ENCODE measurements around the gene WIPF3.
"Not testable (repeated sequence)": the region's sequence is repeated elsewhere in the genome, so short reads cannot be mapped to it uniquely, and the experiment has no call there.

WIPF3 gene

GRCh38 chr7:29878081-29878688 lies 71.9 kb downstream of the WIPF3 start:
- Mint-ChIP-seq H3K27ac (peak overlapping the region in 1 of 2 donors; percentile 20), H3K4me3 (no peak overlapping the region), H3K27me3 (peaks cover 13% of the 10 kb centered on the region), H3K9me3 (no peaks in the 10 kb centered on the region), H3K4me1 (peaks cover 18% of the 10 kb centered on the region)
- DNase-seq (no peak), ATAC-seq (peak; percentile 51)

GRCh38 chr7:29879609-29880008 lies 73.3 kb downstream of the WIPF3 start:
- no peak overlapping the region for H3K27ac Mint-ChIP-seq
- H3K9me3 Mint-ChIP-seq: no peaks in the 10 kb centered on the region
- DNase-seq (no peak), ATAC-seq (peak; percentile 56)
- peaks cover 24% of the 10 kb centered on the region for H3K4me1 Mint-ChIP-seq
- no peak overlapping the region for H3K4me3 Mint-ChIP-seq
- H3K27me3 Mint-ChIP-seq: peaks cover 13% of the 10 kb centered on the region

DNA sequence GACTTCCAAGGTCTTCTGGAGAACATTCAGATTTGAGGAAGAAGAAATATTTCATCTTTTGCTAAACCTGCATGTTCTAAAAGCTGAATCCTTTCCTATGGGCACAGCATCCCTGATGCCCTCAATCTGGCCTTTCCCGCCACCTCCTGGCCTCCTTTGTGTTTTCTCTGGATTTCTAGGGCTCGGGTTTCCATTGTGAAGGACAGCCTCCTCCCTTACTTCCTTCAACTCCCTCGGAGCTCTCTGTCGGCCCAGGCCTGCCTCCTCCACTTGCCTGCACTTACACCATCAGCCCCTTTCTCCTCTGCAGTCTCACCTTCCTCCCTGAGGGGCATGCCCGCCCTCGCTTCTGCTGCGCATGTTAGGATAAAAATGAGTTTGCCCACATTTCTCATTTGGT lies 75.4 kb downstream of the WIPF3 start:
- Mint-ChIP-seq H3K4me3 (no peak overlapping the region), H3K9me3 (no peaks in the 10 kb centered on the region), H3K27ac (no peak overlapping the region), H3K27me3 (peaks cover 6% of the 10 kb centered on the region), H3K4me1 (peaks cover 24% of the 10 kb centered on the region)
- DNase-seq (no peak), ATAC-seq (no peak)

DNA sequence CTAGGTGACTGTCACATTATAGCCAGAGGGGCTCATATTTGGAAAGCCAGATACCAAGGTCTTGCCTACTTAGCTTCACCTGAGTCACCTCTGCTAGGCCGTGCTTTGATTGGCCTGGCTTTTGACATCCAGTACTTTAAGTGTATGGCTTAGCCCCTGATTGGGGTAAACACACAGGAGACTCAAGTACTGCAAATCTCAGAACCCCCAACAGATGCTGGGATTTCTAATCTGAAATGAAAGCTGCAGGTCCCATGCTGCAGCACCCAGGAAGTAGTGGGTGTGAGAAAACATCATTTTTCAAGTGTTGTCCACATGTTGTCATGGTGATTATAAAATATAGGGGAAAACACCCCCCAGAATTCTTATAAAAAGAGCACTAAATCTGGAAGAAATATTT lies 76.2 kb downstream of the WIPF3 start:
- ATAC-seq (no peak), DNase-seq (no peak)
- Mint-ChIP-seq H3K9me3 (no peaks in the 10 kb centered on the region), H3K27me3 (peaks cover 6% of the 10 kb centered on the region), H3K27ac (peak overlapping the region in 1 of 2 donors; percentile 92), H3K4me1 (peaks cover 24% of the 10 kb centered on the region), H3K4me3 (peak overlapping the region in 1 of 2 donors; percentile 2)

DNA sequence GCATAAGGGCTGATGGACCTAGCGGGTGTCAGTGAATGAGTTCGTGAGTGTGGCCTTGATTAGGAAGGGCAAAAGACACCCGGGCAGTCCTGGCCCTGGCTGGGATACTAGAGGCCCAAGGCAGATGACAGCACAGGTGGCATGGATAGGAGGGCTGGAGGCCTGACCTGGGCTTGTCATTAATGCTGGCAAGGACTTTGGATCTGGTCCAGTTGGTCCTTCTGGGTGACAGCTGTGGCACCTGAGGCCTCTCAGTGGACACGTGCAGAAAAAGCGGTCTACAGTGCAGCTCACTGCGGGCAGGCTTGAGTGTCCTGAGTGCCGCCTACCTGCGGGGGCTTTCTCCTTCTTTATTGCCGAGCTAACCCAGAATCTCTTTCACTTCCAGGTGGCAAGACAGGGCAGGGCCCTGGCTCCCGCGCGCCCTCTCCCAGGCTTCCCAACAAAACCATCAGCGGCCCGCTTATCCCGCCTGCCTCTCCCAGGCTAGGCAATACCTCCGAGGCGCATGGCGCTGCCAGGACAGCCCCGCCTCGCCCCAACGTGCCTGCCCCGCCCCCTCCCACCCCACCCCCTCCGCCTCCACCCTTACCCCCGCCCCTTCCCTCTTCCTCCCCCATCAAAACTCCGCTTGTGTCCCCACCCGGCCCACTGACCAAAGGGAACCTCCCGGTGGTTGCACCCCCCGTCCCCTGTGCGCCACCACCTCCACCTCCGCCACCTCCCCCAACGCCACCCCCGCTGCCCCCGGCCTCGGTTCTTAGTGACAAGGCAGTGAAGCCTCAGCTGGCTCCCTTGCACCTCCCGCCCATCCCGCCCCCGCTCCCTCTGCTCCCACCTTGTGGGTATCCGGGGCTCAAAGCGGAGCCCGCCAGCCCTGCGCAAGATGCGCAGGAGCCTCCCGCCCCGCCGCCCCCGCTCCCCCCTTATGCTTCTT lies 77.4 kb downstream of the WIPF3 start:
- no peaks in the 10 kb centered on the region for H3K9me3 Mint-ChIP-seq
- H3K4me3 Mint-ChIP-seq: no peak overlapping the region
- no peak for DNase-seq
- H3K27me3 Mint-ChIP-seq: no peaks in the 10 kb centered on the region
- H3K27ac Mint-ChIP-seq: no peak overlapping the region
- peak; percentile 40 for ATAC-seq
- H3K4me1 Mint-ChIP-seq: peaks cover 18% of the 10 kb centered on the region

- Mint-ChIP-seq H3K4me3 (no peak overlapping the region), H3K9me3 (no peaks in the 10 kb centered on the region), H3K27me3 (no peaks in the 10 kb centered on the region), H3K27ac (no peak overlapping the region), H3K4me1 (peaks cover 18% of the 10 kb centered on the region)
- ATAC-seq (peak; percentile 39), DNase-seq (no peak)
These were observed 78.3 kb downstream of the WIPF3 start for GRCh38 chr7:29884399-29885272.

DNA sequence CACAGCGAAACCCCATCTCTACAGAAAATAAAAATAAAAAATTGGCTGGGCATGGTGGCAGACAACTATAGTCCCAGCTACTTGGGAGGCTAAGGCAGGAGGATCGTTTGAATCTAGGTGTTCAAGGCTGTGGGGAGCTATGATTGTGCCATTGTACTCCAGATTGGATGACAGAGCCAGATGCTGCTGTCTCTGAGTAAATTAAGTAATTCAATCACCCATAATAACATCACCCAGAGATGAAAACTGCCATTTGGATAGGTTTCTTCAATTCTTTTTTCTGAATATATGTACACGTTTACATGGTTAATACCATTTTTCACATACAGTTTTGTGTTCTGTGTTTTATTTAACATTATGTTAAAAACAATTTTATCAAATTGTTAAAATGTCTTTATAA lies 79.3 kb downstream of the WIPF3 start:
- H3K9me3 Mint-ChIP-seq: no peaks in the 10 kb centered on the region
- H3K27me3 Mint-ChIP-seq: no peaks in the 10 kb centered on the region
- no peak overlapping the region for H3K4me3 Mint-ChIP-seq
- peaks cover 18% of the 10 kb centered on the region for H3K4me1 Mint-ChIP-seq
- no peak for ATAC-seq
- no peak overlapping the region for H3K27ac Mint-ChIP-seq
- DNase-seq: no peak

GRCh38 chr7:29886827-29887226 lies 80.5 kb downstream of the WIPF3 start:
- Mint-ChIP-seq H3K27me3 (no peaks in the 10 kb centered on the region), H3K4me1 (peaks cover 18% of the 10 kb centered on the region), H3K27ac (no peak overlapping the region), H3K4me3 (no peak overlapping the region), H3K9me3 (no peaks in the 10 kb centered on the region)
- no peak for DNase-seq
- ATAC-seq: no peak

DNA sequence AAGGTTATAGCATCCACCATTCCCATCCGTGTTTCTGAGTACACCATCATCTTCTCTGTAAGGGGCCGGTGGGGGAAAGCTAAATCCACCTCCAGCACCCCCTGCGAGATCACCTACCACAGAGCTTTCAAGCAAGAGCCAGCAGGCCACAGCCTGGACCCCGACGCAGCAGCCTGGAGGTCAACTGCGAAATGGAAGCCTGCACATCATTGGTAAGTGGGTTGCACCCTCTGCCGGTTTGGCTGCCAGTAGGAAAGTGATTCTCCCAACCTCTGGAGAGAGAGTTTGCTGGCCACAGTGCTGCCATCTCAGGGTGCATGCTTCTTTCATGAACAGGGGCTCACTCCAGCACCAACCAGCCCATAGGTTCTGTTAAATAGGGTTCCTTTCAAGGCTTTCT lies 81.7 kb downstream of the WIPF3 start:
- DNase-seq: no peak
- H3K27ac Mint-ChIP-seq: peak overlapping the region in 1 of 2 donors; percentile 41
- H3K4me1 Mint-ChIP-seq: peaks cover 7% of the 10 kb centered on the region
- no peaks in the 10 kb centered on the region for H3K27me3 Mint-ChIP-seq
- no peak overlapping the region for H3K4me3 Mint-ChIP-seq
- no peaks in the 10 kb centered on the region for H3K9me3 Mint-ChIP-seq
- no peak for ATAC-seq

- no peaks in the 10 kb centered on the region for H3K9me3 Mint-ChIP-seq
- H3K27me3 Mint-ChIP-seq: no peaks in the 10 kb centered on the region
- ATAC-seq (no peak), DNase-seq (no peak)
- H3K4me1 Mint-ChIP-seq: no peaks in the 10 kb centered on the region
- no peak overlapping the region for H3K27ac Mint-ChIP-seq
- no peak overlapping the region for H3K4me3 Mint-ChIP-seq
These were observed 83.0 kb downstream of the WIPF3 start for GRCh38 chr7:29889288-29889687.

DNA sequence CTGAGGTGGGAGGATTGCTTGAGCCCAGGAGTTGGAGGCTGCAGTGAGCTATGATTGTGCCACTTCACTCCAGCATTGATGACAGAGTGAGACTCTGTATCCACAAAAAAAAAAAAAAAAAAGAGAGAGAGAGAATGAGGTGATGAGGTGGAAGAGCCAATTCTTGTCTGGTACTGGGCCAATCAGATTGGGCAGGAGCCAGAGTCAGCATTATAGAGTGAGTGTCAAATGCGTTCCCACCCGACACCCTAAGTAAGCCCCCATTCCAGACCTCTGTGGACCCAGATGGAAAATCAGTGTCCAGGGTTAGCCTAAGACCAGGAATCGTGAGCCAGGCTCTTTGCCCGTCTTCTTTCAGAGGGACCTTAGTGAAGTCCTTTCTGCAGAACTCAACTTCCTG lies 83.9 kb downstream of the WIPF3 start:
- no peaks in the 10 kb centered on the region for H3K4me1 Mint-ChIP-seq
- H3K4me3 Mint-ChIP-seq: no peak overlapping the region
- ATAC-seq (no peak), DNase-seq (no peak)
- H3K27me3 Mint-ChIP-seq: no peaks in the 10 kb centered on the region
- H3K9me3 Mint-ChIP-seq: no peaks in the 10 kb centered on the region
- H3K27ac Mint-ChIP-seq: no peak overlapping the region

GRCh38 chr7:29890786-29891185 lies 84.5 kb downstream of the WIPF3 start:
- H3K4me3 Mint-ChIP-seq, ATAC-seq, H3K9me3 Mint-ChIP-seq, H3K27me3 Mint-ChIP-seq, H3K4me1 Mint-ChIP-seq, DNase-seq, H3K27ac Mint-ChIP-seq: not testable (repeated sequence)

DNA sequence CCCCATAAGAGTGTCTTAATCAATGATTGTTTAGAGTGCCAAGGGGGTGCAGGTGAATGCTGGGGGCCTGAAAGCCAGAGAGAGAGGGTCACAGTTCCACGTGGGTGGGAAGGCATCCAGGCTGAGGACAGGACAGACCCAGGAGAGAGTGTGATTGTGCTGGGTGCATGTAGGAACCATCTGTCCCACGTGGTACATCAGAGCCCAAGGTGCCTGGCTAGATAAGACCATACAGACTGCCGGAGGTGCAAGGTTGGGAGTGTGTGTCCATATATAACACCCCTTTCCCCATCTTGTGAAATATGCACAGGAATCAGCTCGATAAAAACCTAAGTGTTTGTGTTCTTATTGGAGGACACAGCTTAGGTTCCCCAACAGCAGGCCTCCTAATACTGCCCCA lies 85.5 kb downstream of the WIPF3 start:
- Mint-ChIP-seq H3K9me3 (peaks cover 0 to 2% of the 10 kb centered on the region in 2 donors), H3K27me3 (no peaks in the 10 kb centered on the region), H3K27ac (peak overlapping the region in 1 of 2 donors; percentile 42), H3K4me1 (no peaks in the 10 kb centered on the region), H3K4me3 (no peak overlapping the region)
- ATAC-seq: no peak
- DNase-seq: no peak

GRCh38 chr7:29892231-29892630 lies 85.9 kb downstream of the WIPF3 start:
- no peak for DNase-seq
- Mint-ChIP-seq H3K27me3 (no peaks in the 10 kb centered on the region), H3K4me1 (no peaks in the 10 kb centered on the region), H3K4me3 (no peak overlapping the region), H3K27ac (no peak overlapping the region), H3K9me3 (peaks cover 0 to 6% of the 10 kb centered on the region in 2 donors)
- peak; percentile 9 for ATAC-seq

- Mint-ChIP-seq H3K27me3 (no peaks in the 10 kb centered on the region), H3K9me3 (peaks cover 7 to 13% of the 10 kb centered on the region in 2 donors), H3K4me1 (no peaks in the 10 kb centered on the region), H3K27ac (no peak overlapping the region), H3K4me3 (no peak overlapping the region)
- ATAC-seq (no peak), DNase-seq (no peak)
These were observed 87.2 kb downstream of the WIPF3 start for GRCh38 chr7:29893351-29893965.
